ENCODE measurements around the gene PCDHGA5. TPM values are rescaled to one million over a fixed set of nuclear protein-coding genes. Genes with fewer than 3 reads are reported as not detected.

Gene PCDHGA5
- polyA plus RNA-seq, 1 donor: 1.5 TPM

- Histone ChIP-seq H3K36me3 (ENCODE audit: control insufficient read depth, insufficient read depth, low read length) (no peaks in the 10 kb centered on the region), H3K27ac (ENCODE audit: low read length) (no peak within 1 kb of the TSS), H3K4me1 (ENCODE audit: control insufficient read depth, insufficient read depth, low read length) (no peaks in the 10 kb centered on the region), H3K4me3 (ENCODE audit: low read length) (no peak within 1 kb of the TSS), H3K27me3 (ENCODE audit: control insufficient read depth, insufficient read depth, low read length) (peaks cover 36% of the 10 kb centered on the region), H3K9me3 (ENCODE audit: control insufficient read depth, low read depth, low read length) (peaks cover 39% of the 10 kb centered on the region)
- WGBS (ENCODE audit: insufficient coverage, low lambda C conversion rate): 0% methylated on average over 1 of the region's 29 CpGs
- no peak for DNase-seq
These were observed 9.0 kb upstream of the PCDHGA5 start, which contains the start of gene PCDHGA4 for GRCh38 chr5:141354900-141355469. TSS of gene PCDHGA4 (plus strand) at chr5:141355021. CDS start at chr5:141355108, 87 bp downstream.

GRCh38 chr5:141355641-141356040 is 8.3 kb upstream of the PCDHGA5 start:
- no peaks in the 10 kb centered on the region for H3K36me3 ChIP-seq (ENCODE audit: control insufficient read depth, insufficient read depth, low read length)
- no peaks in the 10 kb centered on the region for H3K4me1 ChIP-seq (ENCODE audit: control insufficient read depth, insufficient read depth, low read length)
- H3K27ac ChIP-seq (ENCODE audit: low read length): no peak overlapping the region
- WGBS (ENCODE audit: insufficient coverage, low lambda C conversion rate): no CpG with 5 or more reads among the region's 24 CpGs
- no peak overlapping the region for H3K4me3 ChIP-seq (ENCODE audit: low read length)
- H3K9me3 ChIP-seq (ENCODE audit: control insufficient read depth, low read depth, low read length): peaks cover 37% of the 10 kb centered on the region
- DNase-seq: no peak
- peaks cover 36% of the 10 kb centered on the region for H3K27me3 ChIP-seq (ENCODE audit: control insufficient read depth, insufficient read depth, low read length)

GRCh38 chr5:141356133-141356532 is 7.8 kb upstream of the PCDHGA5 start:
- Histone ChIP-seq H3K27ac (ENCODE audit: low read length) (no peak overlapping the region), H3K9me3 (ENCODE audit: control insufficient read depth, low read depth, low read length) (peaks cover 37% of the 10 kb centered on the region), H3K36me3 (ENCODE audit: control insufficient read depth, insufficient read depth, low read length) (no peaks in the 10 kb centered on the region), H3K4me1 (ENCODE audit: control insufficient read depth, insufficient read depth, low read length) (no peaks in the 10 kb centered on the region), H3K27me3 (ENCODE audit: control insufficient read depth, insufficient read depth, low read length) (peaks cover 35% of the 10 kb centered on the region), H3K4me3 (ENCODE audit: low read length) (no peak overlapping the region)
- DNase-seq: no peak
- no CpG with 5 or more reads among the region's 5 CpGs for WGBS (ENCODE audit: insufficient coverage, low lambda C conversion rate)

GRCh38 chr5:141356950-141357349 is 7.0 kb upstream of the PCDHGA5 start:
- Histone ChIP-seq H3K27me3 (ENCODE audit: control insufficient read depth, insufficient read depth, low read length) (peaks cover 35% of the 10 kb centered on the region), H3K4me1 (ENCODE audit: control insufficient read depth, insufficient read depth, low read length) (no peaks in the 10 kb centered on the region), H3K27ac (ENCODE audit: low read length) (no peak overlapping the region), H3K36me3 (ENCODE audit: control insufficient read depth, insufficient read depth, low read length) (no peaks in the 10 kb centered on the region), H3K4me3 (ENCODE audit: low read length) (no peak overlapping the region), H3K9me3 (ENCODE audit: control insufficient read depth, low read depth, low read length) (peaks cover 39% of the 10 kb centered on the region)
- no CpG with 5 or more reads among the region's 19 CpGs for WGBS (ENCODE audit: insufficient coverage, low lambda C conversion rate)
- DNase-seq: no peak

GRCh38 chr5:141359790-141360426 is 4.1 kb upstream of the PCDHGA5 start, which contains the start of gene PCDHGB2:
TSS of gene PCDHGB2 (plus strand) at chr5:141359994. CDS start at chr5:141360136, 142 bp downstream.
- Histone ChIP-seq H3K36me3 (ENCODE audit: control insufficient read depth, insufficient read depth, low read length) (no peaks in the 10 kb centered on the region), H3K9me3 (ENCODE audit: control insufficient read depth, low read depth, low read length) (peaks cover 42% of the 10 kb centered on the region), H3K4me3 (ENCODE audit: low read length) (no peak within 1 kb of the TSS), H3K27me3 (ENCODE audit: control insufficient read depth, insufficient read depth, low read length) (peaks cover 45% of the 10 kb centered on the region), H3K27ac (ENCODE audit: low read length) (no peak within 1 kb of the TSS), H3K4me1 (ENCODE audit: control insufficient read depth, insufficient read depth, low read length) (no peaks in the 10 kb centered on the region)
- DNase-seq: no peak
- WGBS (ENCODE audit: insufficient coverage, low lambda C conversion rate): no CpG with 5 or more reads among the region's 24 CpGs

- H3K36me3 ChIP-seq (ENCODE audit: control insufficient read depth, insufficient read depth, low read length): no peaks in the 10 kb centered on the region
- no peak for DNase-seq
- WGBS (ENCODE audit: insufficient coverage, low lambda C conversion rate): 10% methylated on average over 2 of the region's 15 CpGs
- no peak overlapping the region for H3K4me3 ChIP-seq (ENCODE audit: low read length)
- peaks cover 47% of the 10 kb centered on the region for H3K27me3 ChIP-seq (ENCODE audit: control insufficient read depth, insufficient read depth, low read length)
- no peaks in the 10 kb centered on the region for H3K4me1 ChIP-seq (ENCODE audit: control insufficient read depth, insufficient read depth, low read length)
- H3K27ac ChIP-seq (ENCODE audit: low read length): no peak overlapping the region
- H3K9me3 ChIP-seq (ENCODE audit: control insufficient read depth, low read depth, low read length): peaks cover 42% of the 10 kb centered on the region
These were observed 3.3 kb upstream of the PCDHGA5 start for GRCh38 chr5:141360685-141361084.

- no peaks in the 10 kb centered on the region for H3K36me3 ChIP-seq (ENCODE audit: control insufficient read depth, insufficient read depth, low read length)
- peaks cover 41% of the 10 kb centered on the region for H3K9me3 ChIP-seq (ENCODE audit: control insufficient read depth, low read depth, low read length)
- H3K4me1 ChIP-seq (ENCODE audit: control insufficient read depth, insufficient read depth, low read length): no peaks in the 10 kb centered on the region
- no peak for DNase-seq
- H3K27me3 ChIP-seq (ENCODE audit: control insufficient read depth, insufficient read depth, low read length): peaks cover 52% of the 10 kb centered on the region
- no peak overlapping the region for H3K4me3 ChIP-seq (ENCODE audit: low read length)
- no peak overlapping the region for H3K27ac ChIP-seq (ENCODE audit: low read length)
These were observed 1.2 kb upstream of the PCDHGA5 start for GRCh38 chr5:141362719-141363118.

- 59% methylated on average over 3 of the region's 46 CpGs for WGBS (ENCODE audit: insufficient coverage, low lambda C conversion rate)
- DNase-seq: no peak
- H3K27me3 ChIP-seq (ENCODE audit: control insufficient read depth, insufficient read depth, low read length): peaks cover 52% of the 10 kb centered on the region
- H3K4me3 ChIP-seq (ENCODE audit: low read length): no peak overlapping the region
- no peak overlapping the region for H3K27ac ChIP-seq (ENCODE audit: low read length)
- peaks cover 37% of the 10 kb centered on the region for H3K9me3 ChIP-seq (ENCODE audit: control insufficient read depth, low read depth, low read length)
- H3K36me3 ChIP-seq (ENCODE audit: control insufficient read depth, insufficient read depth, low read length): no peaks in the 10 kb centered on the region
- no peaks in the 10 kb centered on the region for H3K4me1 ChIP-seq (ENCODE audit: control insufficient read depth, insufficient read depth, low read length)
These were observed 2.3 kb downstream of the PCDHGA5 start for GRCh38 chr5:141366016-141366896.

- WGBS (ENCODE audit: insufficient coverage, low lambda C conversion rate): 50% methylated on average over 1 of the region's 32 CpGs
- Histone ChIP-seq H3K4me3 (ENCODE audit: low read length) (no peak within 1 kb of the TSS), H3K4me1 (ENCODE audit: control insufficient read depth, insufficient read depth, low read length) (no peaks in the 10 kb centered on the region), H3K27ac (ENCODE audit: low read length) (no peak within 1 kb of the TSS), H3K36me3 (ENCODE audit: control insufficient read depth, insufficient read depth, low read length) (no peaks in the 10 kb centered on the region), H3K9me3 (ENCODE audit: control insufficient read depth, low read depth, low read length) (peaks cover 40% of the 10 kb centered on the region), H3K27me3 (ENCODE audit: control insufficient read depth, insufficient read depth, low read length) (peaks cover 59% of the 10 kb centered on the region)
- no peak for DNase-seq
These were observed 6.3 kb downstream of the PCDHGA5 start, which contains the start of gene PCDHGB3 for GRCh38 chr5:141369994-141370848. TSS of gene PCDHGB3 (plus strand) at chr5:141370242. CDS start at chr5:141370395, 153 bp downstream.

Data from large intestine (tissue), 3 donors.